ENCODE measurements around the gene SERINC2. TPM values are rescaled to one million over a fixed set of nuclear protein-coding genes. Genes with fewer than 3 reads are reported as not detected.

SERINC2 gene
- total RNA-seq, 1 experiment from 2014 or later: 14.1 TPM

DNA sequence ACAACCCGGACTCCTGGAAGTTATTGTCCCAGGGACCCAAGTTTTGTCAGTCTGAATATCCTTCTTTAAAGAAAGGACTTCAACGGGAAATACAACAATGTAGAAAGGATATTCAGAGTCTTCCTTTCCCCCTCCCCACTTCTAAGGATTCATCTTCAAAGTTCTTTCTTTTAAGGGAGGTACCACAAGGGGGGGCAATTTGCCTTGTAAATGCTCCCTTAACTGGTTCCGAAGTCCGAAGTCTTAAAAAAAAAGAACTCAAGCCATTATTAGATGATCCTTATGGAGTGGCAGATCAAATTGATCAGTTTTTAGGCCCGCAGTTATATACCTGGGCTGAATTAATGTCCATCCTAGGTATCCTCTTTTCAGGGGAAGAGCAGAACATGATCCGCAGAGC lies 47.0 kb downstream of the SERINC2 start:
- Histone ChIP-seq H2AFZ (ENCODE audit: low read length) (no peak overlapping the region), H3K79me1 (ENCODE audit: insufficient read depth, low read depth, low read length, poor library complexity, severe bottlenecking) (no peaks in the 10 kb centered on the region), H3K27ac (ENCODE audit: insufficient read length, low read depth, low read length) (no peak overlapping the region), H3K56ac (ENCODE audit: insufficient read length, low read depth, low read length) (no peak overlapping the region), H2BK120ac (ENCODE audit: low read depth, low read length, poor library complexity, severe bottlenecking) (no peak overlapping the region), H3K9me3 (ENCODE audit: control insufficient read depth, low read depth, low read length) (peaks cover 6% of the 10 kb centered on the region), H2BK5ac (ENCODE audit: insufficient read length, low read length) (no peak overlapping the region), H3K4me1 (ENCODE audit: insufficient read depth, low read length) (no peaks in the 10 kb centered on the region), H2BK12ac (ENCODE audit: insufficient read length, low read depth, low read length) (no peak overlapping the region), H3K9ac (ENCODE audit: extremely low read depth, insufficient read length, low read length) (no peak overlapping the region), H3K18ac (ENCODE audit: insufficient read length, low read depth, low read length) (no peak overlapping the region), H3K4ac (ENCODE audit: low read depth, low read length) (no peak overlapping the region), H2BK20ac (ENCODE audit: low read depth, low read length, poor library complexity, severe bottlenecking) (no peak overlapping the region), H2AK5ac (ENCODE audit: insufficient read length, low read length) (no peak overlapping the region), H2BK15ac (ENCODE audit: low read depth, low read length) (no peak overlapping the region), H3K23me2 (ENCODE audit: insufficient read length, low read depth, low read length, poor library complexity, severe bottlenecking) (no peaks in the 10 kb centered on the region), H3K27me3 (ENCODE audit: insufficient read depth, low read length) (no peaks in the 10 kb centered on the region), H3K23ac (ENCODE audit: insufficient read length, low read depth, low read length) (no peak overlapping the region), H4K20me1 (ENCODE audit: control insufficient read depth, insufficient read depth, insufficient read length) (no peaks in the 10 kb centered on the region), H4K91ac (ENCODE audit: insufficient read length, low read depth, low read length) (no peak overlapping the region), H3K14ac (ENCODE audit: insufficient read depth, low read length) (no peak overlapping the region), H3K4me2 (ENCODE audit: insufficient read depth, insufficient read length, low read length) (no peak overlapping the region), H3T11ph (ENCODE audit: low read length) (no peak overlapping the region), H4K5ac (ENCODE audit: insufficient read length, low read depth, low read length) (no peak overlapping the region), H3K79me2 (ENCODE audit: insufficient read depth, low read length) (no peaks in the 10 kb centered on the region), H4K8ac (replicated peaks; ENCODE audit: insufficient read length, low read depth, low read length) (no peak overlapping the region)
- Mint-ChIP-seq H3K36me3 (ENCODE audit: insufficient read depth in 1 of 3, low read depth in 3 of 3) (peaks cover 5 to 10% (median 10%) of the 10 kb centered on the region in 3 experiments; a peak in 6 of 7 replicates), H3K4me1 (peaks cover 4 to 5% of the 10 kb centered on the region in 2 experiments; a peak in 3 of 4 replicates), H3K27ac (no peak overlapping the region), H3K27me3 (ENCODE audit: low read depth) (peaks cover 31% of the 10 kb centered on the region), H3K9me3 (peaks cover 20 to 25% of the 10 kb centered on the region in 2 experiments), H3K4me3 (no peak overlapping the region)
- TF ChIP-seq, protein P1, sequence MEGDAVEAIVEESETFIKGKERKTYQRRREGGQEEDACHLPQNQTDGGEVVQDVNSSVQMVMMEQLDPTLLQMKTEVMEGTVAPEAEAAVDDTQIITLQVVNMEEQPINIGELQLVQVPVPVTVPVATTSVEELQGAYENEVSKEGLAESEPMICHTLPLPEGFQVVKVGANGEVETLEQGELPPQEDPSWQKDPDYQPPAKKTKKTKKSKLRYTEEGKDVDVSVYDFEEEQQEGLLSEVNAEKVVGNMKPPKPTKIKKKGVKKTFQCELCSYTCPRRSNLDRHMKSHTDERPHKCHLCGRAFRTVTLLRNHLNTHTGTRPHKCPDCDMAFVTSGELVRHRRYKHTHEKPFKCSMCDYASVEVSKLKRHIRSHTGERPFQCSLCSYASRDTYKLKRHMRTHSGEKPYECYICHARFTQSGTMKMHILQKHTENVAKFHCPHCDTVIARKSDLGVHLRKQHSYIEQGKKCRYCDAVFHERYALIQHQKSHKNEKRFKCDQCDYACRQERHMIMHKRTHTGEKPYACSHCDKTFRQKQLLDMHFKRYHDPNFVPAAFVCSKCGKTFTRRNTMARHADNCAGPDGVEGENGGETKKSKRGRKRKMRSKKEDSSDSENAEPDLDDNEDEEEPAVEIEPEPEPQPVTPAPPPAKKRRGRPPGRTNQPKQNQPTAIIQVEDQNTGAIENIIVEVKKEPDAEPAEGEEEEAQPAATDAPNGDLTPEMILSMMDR (conservative IDR thresholded peaks at IDR 0.05): peak; percentile 72
- DNase-seq: no peak
- WGBS (ENCODE audit: extremely low coverage, insufficient read length, low lambda C conversion rate): no CpG with 5 or more reads among the region's 6 CpGs
